ENCODE measurements around the gene CLOCK.

The CLOCK gene

GRCh38 chr4:55543858-55544257 lies 2.9 kb downstream of the CLOCK start:
- ATAC-seq = no peak

GRCh38 chr4:55540271-55540670 lies 6.4 kb downstream of the CLOCK start:
- no peak for ATAC-seq

- no peak for ATAC-seq
Measured at GRCh38 chr4:55539658-55540057, 7.1 kb downstream of the CLOCK start.

GRCh38 chr4:55538531-55538930 lies 8.2 kb downstream of the CLOCK start:
- no peak for ATAC-seq

- ATAC-seq = no peak
Measured at GRCh38 chr4:55534306-55534705, 12.4 kb downstream of the CLOCK start.

- ATAC-seq = no peak
Measured at GRCh38 chr4:55530691-55531090, 16.0 kb downstream of the CLOCK start.

- ATAC-seq = no peak
Measured at GRCh38 chr4:55530167-55530566, 16.5 kb downstream of the CLOCK start.

GRCh38 chr4:55528491-55528890 lies 18.2 kb downstream of the CLOCK start:
- ATAC-seq = no peak

GRCh38 chr4:55524844-55525571 lies 21.7 kb downstream of the CLOCK start:
- ATAC-seq = peak in 1 of 2 donors; percentile 27

- no peak for ATAC-seq
Measured at GRCh38 chr4:55518442-55518841, 28.3 kb downstream of the CLOCK start.

- no peak for ATAC-seq
Measured at GRCh38 chr4:55517526-55518229, 29.0 kb downstream of the CLOCK start.

GRCh38 chr4:55512922-55513571 lies 33.7 kb downstream of the CLOCK start:
- ATAC-seq = no peak

GRCh38 chr4:55512077-55512476 lies 34.6 kb downstream of the CLOCK start:
- ATAC-seq = no peak

- ATAC-seq = no peak
Measured at GRCh38 chr4:55510685-55511084, 36.0 kb downstream of the CLOCK start.

- ATAC-seq = no peak
Measured at GRCh38 chr4:55509266-55509665, 37.4 kb downstream of the CLOCK start.

GRCh38 chr4:55507612-55508011 lies 39.1 kb downstream of the CLOCK start:
- no peak for ATAC-seq

- ATAC-seq = peak; percentile 64 to 86
Measured at GRCh38 chr4:55503169-55503568, 43.5 kb downstream of the CLOCK start.

- ATAC-seq = no peak
Measured at GRCh38 chr4:55500072-55500471, 46.6 kb downstream of the CLOCK start.

GRCh38 chr4:55499495-55499894 lies 47.2 kb downstream of the CLOCK start:
- ATAC-seq = no peak

- ATAC-seq = no peak
Measured at GRCh38 chr4:55498051-55498450, 48.7 kb downstream of the CLOCK start.

- ATAC-seq = no peak
Measured at GRCh38 chr4:55491486-55491885, 55.2 kb downstream of the CLOCK start.

- ATAC-seq = no peak
Measured at GRCh38 chr4:55488716-55489115, 58.0 kb downstream of the CLOCK start.

- ATAC-seq = no peak
Measured at GRCh38 chr4:55485821-55486220, 60.9 kb downstream of the CLOCK start.

- no peak for ATAC-seq
Measured at GRCh38 chr4:55483315-55483714, 63.4 kb downstream of the CLOCK start.

Data from activated CD4-positive, CD25-positive, alpha-beta regulatory T cell treated with anti-CD3 and anti-CD28 coated beads, Interleukin-2, amount 50 U/mL, for 24 hours (primary cell).